WTC11 (cell line): ENCODE results near the gene LRRC28. TPM values are rescaled to one million over a fixed set of nuclear protein-coding genes. Genes with fewer than 3 reads are reported as not detected.

ENCODE experiments used
- ATAC-seq: fragments of 200-7000 bp; cut with Tn5 transposase; 2 replicates; pipeline ENCODE4 v1.10.0; 2021; ENCODE audit warnings: mild to moderate bottlenecking, moderate library complexity
- CTCF ChIA-PET: fragments of 300-600 bp; sonication (Branson Sonifier 250); formaldehyde crosslinking; loops from one replicate; lab custom pipeline; 2021; ENCODE audit warnings: antibody characterized with exemption; lab: Charles Lee
- POLR2A ChIA-PET: fragments of 350-600 bp; sonication (Branson Sonifier 250); formaldehyde crosslinking; loops from one replicate; lab custom pipeline; 2021; ENCODE audit warnings: antibody characterized with exemption; lab: Charles Lee
- DNase-seq: peaks from one replicate; pipeline ENCODE4 v3.0.0; 2021; ENCODE audit warnings: low spot score
- H3K27ac Mint-ChIP-seq: 2 replicates; pipeline ENCODE4 v1.8.0; 2021; ENCODE audit warnings: mixed read lengths
- H3K27me3 Mint-ChIP-seq: 2 replicates; pipeline ENCODE4 v1.8.0; 2021; ENCODE audit warnings: low read depth, mild to moderate bottlenecking, moderate library complexity, mixed read lengths
- H3K36me3 Mint-ChIP-seq: 2 replicates; pipeline ENCODE4 v1.8.0; 2021; ENCODE audit warnings: mixed read lengths
- H3K4me1 Mint-ChIP-seq: 2 replicates; pipeline ENCODE4 v1.8.0; 2022; ENCODE audit warnings: mixed read lengths
- H3K4me3 Mint-ChIP-seq: 2 replicates; pipeline ENCODE4 v1.8.0; 2021; ENCODE audit warnings: mild to moderate bottlenecking, moderate library complexity, mixed read lengths
- H3K9me3 Mint-ChIP-seq: 2 replicates; pipeline ENCODE4 v1.8.0; 2021; ENCODE audit warnings: mixed read lengths
- ARID4B ChIP-seq: sonication (generic); formaldehyde crosslinking; IDR thresholded peaks from 2 replicates; pipeline ENCODE4 v1.8.0; 2023; ENCODE audit warnings: missing genetic modification reagents, mild to moderate bottlenecking, borderline replicate concordance
- ATF1 ChIP-seq: sonication (generic); formaldehyde crosslinking; IDR thresholded peaks from 2 replicates; pipeline ENCODE4 v1.8.1; 2023; ENCODE audit warnings: mild to moderate bottlenecking, moderate library complexity, missing genetic modification reagents
- ESRRA ChIP-seq: sonication (generic); formaldehyde crosslinking; IDR thresholded peaks from 2 replicates; pipeline ENCODE4 v1.8.1; 2022; ENCODE audit warnings: mild to moderate bottlenecking, missing genetic modification reagents, borderline replicate concordance
- FOXP1 ChIP-seq: sonication (generic); formaldehyde crosslinking; IDR thresholded peaks from 2 replicates; pipeline ENCODE4 v1.8.0; 2022; ENCODE audit warnings: missing genetic modification reagents, mild to moderate bottlenecking, moderate library complexity, borderline replicate concordance
- GABPB1 ChIP-seq: sonication (generic); formaldehyde crosslinking; IDR thresholded peaks from 2 replicates; pipeline ENCODE4 v1.8.1; 2023; ENCODE audit warnings: mild to moderate bottlenecking, missing genetic modification reagents
- PRDM15 ChIP-seq: sonication (generic); formaldehyde crosslinking; IDR thresholded peaks from 2 replicates; pipeline ENCODE4 v1.8.0; 2022; ENCODE audit warnings: missing genetic modification reagents
- SMAD4 ChIP-seq: sonication (generic); formaldehyde crosslinking; IDR thresholded peaks from 2 replicates; pipeline ENCODE4 v1.8.0; 2022; ENCODE audit warnings: mild to moderate bottlenecking, missing genetic modification reagents
- TCF7 ChIP-seq: sonication (generic); formaldehyde crosslinking; IDR thresholded peaks from 2 replicates; pipeline ENCODE4 v1.8.0; 2022; ENCODE audit warnings: mild to moderate bottlenecking, low read depth, missing genetic modification reagents, moderate library complexity
- TP53 ChIP-seq: sonication (generic); formaldehyde crosslinking; IDR thresholded peaks from 2 replicates; pipeline ENCODE4 v1.8.1; 2023; ENCODE audit warnings: mild to moderate bottlenecking, missing genetic modification reagents
- ZNF219 ChIP-seq: sonication (generic); formaldehyde crosslinking; IDR thresholded peaks from 2 replicates; pipeline ENCODE4 v1.8.0; 2023; ENCODE audit warnings: missing genetic modification reagents, mild to moderate bottlenecking, borderline replicate concordance
- ZNF416 ChIP-seq: fragments of 250-450 bp; sonication (Bioruptor Pico); IDR thresholded peaks from 2 replicates; pipeline ENCODE4 v1.9.0; 2021; ENCODE audit warnings: mild to moderate bottlenecking, inconsistent platforms
- total RNA-seq: library from RNA; stranded (reverse); gene quantifications from 3 replicates; pipeline ENCODE4 v1.2.3, GENCODE V29; 2021
- TF ChIP-seq, protein P1 (sequence below): fragments of 200-600 bp; IDR thresholded peaks from 2 replicates; pipeline ENCODE4 v1.8.0; 2022; ENCODE audit warnings: antibody characterized with exemption
- TF ChIP-seq, protein P2 (sequence below): fragments of 250-450 bp; sonication (Bioruptor Pico); IDR thresholded peaks from 2 replicates; pipeline ENCODE4 v1.9.0; 2021; ENCODE audit warnings: mild to moderate bottlenecking, borderline replicate concordance
- TF ChIP-seq, protein P3 (sequence below): fragments of 250-450 bp; sonication (Bioruptor Pico); IDR thresholded peaks from 2 replicates; pipeline ENCODE4 v1.9.0; 2021; ENCODE audit warnings: moderate library complexity, mild to moderate bottlenecking, inconsistent platforms, borderline replicate concordance
- TF ChIP-seq, protein P4 (sequence below): sonication (generic); formaldehyde crosslinking; conservative IDR thresholded peaks from 2 replicates; pipeline ENCODE4 v1.8.1; 2022; ENCODE audit warnings: mild to moderate bottlenecking, missing genetic modification reagents
- TF ChIP-seq, protein P5 (sequence below): sonication (generic); formaldehyde crosslinking; IDR thresholded peaks from 2 replicates; pipeline ENCODE4 v1.8.1; 2022; ENCODE audit warnings: mild to moderate bottlenecking, missing genetic modification reagents, moderate library complexity, borderline replicate concordance
- TF ChIP-seq, protein P6 (sequence below): sonication (generic); formaldehyde crosslinking; IDR thresholded peaks from 2 replicates; pipeline ENCODE4 v1.8.1; 2023; ENCODE audit warnings: mild to moderate bottlenecking, missing genetic modification reagents

Gene LRRC28
- total RNA-seq, 1 experiment from 2014 or later: 18.4 TPM

- Mint-ChIP-seq H3K36me3 (no peaks in the 10 kb centered on the region), H3K4me1 (no peaks in the 10 kb centered on the region), H3K27ac (no peak overlapping the region), H3K27me3 (no peaks in the 10 kb centered on the region), H3K9me3 (peaks cover 4% of the 10 kb centered on the region; the same call in 1 of the 2 replicates), H3K4me3 (no peak overlapping the region)
- ATAC-seq: no peak
- ChIA-PET POLR2A (no interaction called here), CTCF (no interaction called here)
- TF ChIP-seq, protein P1, sequence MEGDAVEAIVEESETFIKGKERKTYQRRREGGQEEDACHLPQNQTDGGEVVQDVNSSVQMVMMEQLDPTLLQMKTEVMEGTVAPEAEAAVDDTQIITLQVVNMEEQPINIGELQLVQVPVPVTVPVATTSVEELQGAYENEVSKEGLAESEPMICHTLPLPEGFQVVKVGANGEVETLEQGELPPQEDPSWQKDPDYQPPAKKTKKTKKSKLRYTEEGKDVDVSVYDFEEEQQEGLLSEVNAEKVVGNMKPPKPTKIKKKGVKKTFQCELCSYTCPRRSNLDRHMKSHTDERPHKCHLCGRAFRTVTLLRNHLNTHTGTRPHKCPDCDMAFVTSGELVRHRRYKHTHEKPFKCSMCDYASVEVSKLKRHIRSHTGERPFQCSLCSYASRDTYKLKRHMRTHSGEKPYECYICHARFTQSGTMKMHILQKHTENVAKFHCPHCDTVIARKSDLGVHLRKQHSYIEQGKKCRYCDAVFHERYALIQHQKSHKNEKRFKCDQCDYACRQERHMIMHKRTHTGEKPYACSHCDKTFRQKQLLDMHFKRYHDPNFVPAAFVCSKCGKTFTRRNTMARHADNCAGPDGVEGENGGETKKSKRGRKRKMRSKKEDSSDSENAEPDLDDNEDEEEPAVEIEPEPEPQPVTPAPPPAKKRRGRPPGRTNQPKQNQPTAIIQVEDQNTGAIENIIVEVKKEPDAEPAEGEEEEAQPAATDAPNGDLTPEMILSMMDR: no peak
- TF ChIP-seq, protein P2, sequence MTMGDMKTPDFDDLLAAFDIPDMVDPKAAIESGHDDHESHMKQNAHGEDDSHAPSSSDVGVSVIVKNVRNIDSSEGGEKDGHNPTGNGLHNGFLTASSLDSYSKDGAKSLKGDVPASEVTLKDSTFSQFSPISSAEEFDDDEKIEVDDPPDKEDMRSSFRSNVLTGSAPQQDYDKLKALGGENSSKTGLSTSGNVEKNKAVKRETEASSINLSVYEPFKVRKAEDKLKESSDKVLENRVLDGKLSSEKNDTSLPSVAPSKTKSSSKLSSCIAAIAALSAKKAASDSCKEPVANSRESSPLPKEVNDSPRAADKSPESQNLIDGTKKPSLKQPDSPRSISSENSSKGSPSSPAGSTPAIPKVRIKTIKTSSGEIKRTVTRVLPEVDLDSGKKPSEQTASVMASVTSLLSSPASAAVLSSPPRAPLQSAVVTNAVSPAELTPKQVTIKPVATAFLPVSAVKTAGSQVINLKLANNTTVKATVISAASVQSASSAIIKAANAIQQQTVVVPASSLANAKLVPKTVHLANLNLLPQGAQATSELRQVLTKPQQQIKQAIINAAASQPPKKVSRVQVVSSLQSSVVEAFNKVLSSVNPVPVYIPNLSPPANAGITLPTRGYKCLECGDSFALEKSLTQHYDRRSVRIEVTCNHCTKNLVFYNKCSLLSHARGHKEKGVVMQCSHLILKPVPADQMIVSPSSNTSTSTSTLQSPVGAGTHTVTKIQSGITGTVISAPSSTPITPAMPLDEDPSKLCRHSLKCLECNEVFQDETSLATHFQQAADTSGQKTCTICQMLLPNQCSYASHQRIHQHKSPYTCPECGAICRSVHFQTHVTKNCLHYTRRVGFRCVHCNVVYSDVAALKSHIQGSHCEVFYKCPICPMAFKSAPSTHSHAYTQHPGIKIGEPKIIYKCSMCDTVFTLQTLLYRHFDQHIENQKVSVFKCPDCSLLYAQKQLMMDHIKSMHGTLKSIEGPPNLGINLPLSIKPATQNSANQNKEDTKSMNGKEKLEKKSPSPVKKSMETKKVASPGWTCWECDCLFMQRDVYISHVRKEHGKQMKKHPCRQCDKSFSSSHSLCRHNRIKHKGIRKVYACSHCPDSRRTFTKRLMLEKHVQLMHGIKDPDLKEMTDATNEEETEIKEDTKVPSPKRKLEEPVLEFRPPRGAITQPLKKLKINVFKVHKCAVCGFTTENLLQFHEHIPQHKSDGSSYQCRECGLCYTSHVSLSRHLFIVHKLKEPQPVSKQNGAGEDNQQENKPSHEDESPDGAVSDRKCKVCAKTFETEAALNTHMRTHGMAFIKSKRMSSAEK: no peak
- TF ChIP-seq ESRRA (CRISPR knock-in tag) (no peak), TCF7 (no peak), SMAD4 (CRISPR knock-in tag) (no peak), TP53 (no peak), ARID4B (CRISPR knock-in tag) (no peak), ZNF416 (no peak)
- DNase-seq: no peak
Measured at GRCh38 chr15:99396375-99396774, 145.1 kb downstream of the LRRC28 start.

DNA sequence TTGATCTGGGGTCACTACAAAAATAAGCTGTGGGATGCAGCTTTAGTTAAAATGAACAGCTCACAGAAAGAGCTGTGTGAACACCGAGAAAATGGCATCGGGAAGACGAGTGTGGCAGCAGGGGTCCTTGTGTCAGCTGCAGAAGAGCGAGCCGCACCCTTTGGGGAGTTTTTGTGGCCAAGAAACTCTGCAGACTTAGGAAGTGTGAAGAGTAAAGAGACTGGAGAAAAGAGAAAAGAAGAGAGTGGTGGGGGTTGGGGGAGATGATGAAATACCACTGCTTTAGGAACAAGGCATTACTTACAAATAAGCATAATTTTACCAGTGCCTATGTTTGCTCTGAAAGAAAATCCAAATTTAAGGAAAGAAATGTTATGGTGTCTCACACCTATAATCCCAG, 147.8 kb downstream of the LRRC28 start:
- ATAC-seq (no peak), DNase-seq (no peak)
- Mint-ChIP-seq H3K27me3 (no peaks in the 10 kb centered on the region), H3K36me3 (no peaks in the 10 kb centered on the region), H3K27ac (no peak overlapping the region), H3K9me3 (peaks cover 4% of the 10 kb centered on the region; the same call in 1 of the 2 replicates), H3K4me1 (peaks cover 8% of the 10 kb centered on the region), H3K4me3 (no peak overlapping the region)
- ChIA-PET CTCF (interaction anchor here (2.1 kb wide), 1 partner anchor 305 kb away, joined by 11 read pairs; no protein-coding TSS in a partner anchor), POLR2A (interaction anchor here (1.0 kb wide), 1 partner anchor 335 kb away, joined by 3 read pairs; no protein-coding TSS in a partner anchor)
- TF ChIP-seq ATF1 (CRISPR knock-in tag): no peak
- TF ChIP-seq ZNF219 (CRISPR knock-in tag): no peak
- TF ChIP-seq, protein P3, sequence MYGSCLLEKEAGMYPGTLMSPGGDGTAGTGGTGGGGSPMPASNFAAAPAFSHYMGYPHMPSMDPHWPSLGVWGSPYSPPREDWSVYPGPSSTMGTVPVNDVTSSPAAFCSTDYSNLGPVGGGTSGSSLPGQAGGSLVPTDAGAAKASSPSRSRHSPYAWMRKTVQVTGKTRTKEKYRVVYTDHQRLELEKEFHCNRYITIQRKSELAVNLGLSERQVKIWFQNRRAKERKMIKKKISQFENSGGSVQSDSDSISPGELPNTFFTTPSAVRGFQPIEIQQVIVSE (CRISPR knock-in tag): no peak
- TF ChIP-seq PRDM15: no peak
- TF ChIP-seq, protein P4, sequence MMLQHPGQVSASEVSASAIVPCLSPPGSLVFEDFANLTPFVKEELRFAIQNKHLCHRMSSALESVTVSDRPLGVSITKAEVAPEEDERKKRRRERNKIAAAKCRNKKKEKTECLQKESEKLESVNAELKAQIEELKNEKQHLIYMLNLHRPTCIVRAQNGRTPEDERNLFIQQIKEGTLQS (CRISPR knock-in tag): no peak
- TF ChIP-seq, protein P5, sequence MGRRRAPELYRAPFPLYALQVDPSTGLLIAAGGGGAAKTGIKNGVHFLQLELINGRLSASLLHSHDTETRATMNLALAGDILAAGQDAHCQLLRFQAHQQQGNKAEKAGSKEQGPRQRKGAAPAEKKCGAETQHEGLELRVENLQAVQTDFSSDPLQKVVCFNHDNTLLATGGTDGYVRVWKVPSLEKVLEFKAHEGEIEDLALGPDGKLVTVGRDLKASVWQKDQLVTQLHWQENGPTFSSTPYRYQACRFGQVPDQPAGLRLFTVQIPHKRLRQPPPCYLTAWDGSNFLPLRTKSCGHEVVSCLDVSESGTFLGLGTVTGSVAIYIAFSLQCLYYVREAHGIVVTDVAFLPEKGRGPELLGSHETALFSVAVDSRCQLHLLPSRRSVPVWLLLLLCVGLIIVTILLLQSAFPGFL (CRISPR knock-in tag): no peak
- TF ChIP-seq GABPB1 (CRISPR knock-in tag): no peak
- TF ChIP-seq, protein P6, sequence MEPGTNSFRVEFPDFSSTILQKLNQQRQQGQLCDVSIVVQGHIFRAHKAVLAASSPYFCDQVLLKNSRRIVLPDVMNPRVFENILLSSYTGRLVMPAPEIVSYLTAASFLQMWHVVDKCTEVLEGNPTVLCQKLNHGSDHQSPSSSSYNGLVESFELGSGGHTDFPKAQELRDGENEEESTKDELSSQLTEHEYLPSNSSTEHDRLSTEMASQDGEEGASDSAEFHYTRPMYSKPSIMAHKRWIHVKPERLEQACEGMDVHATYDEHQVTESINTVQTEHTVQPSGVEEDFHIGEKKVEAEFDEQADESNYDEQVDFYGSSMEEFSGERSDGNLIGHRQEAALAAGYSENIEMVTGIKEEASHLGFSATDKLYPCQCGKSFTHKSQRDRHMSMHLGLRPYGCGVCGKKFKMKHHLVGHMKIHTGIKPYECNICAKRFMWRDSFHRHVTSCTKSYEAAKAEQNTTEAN (CRISPR knock-in tag): no peak
- no peak for TF ChIP-seq FOXP1 (CRISPR knock-in tag)
